ENCODE measurements around the gene FBXO5.

GRCh38 chr6:152950240-152950639 is 32.6 kb downstream of the FBXO5 start:
- TF ChIP-seq CTCF (conservative IDR thresholded peaks at IDR 0.05; ENCODE audit: low read length) (no peak), EZH2phosphoT487 (IDR thresholded peaks at IDR 0.05; ENCODE audit: borderline replicate concordance) (no peak)

Measured in Loucy (cell line).